Putamen (tissue), 1 donor: ENCODE measurements around the gene ZBED6.

Source experiments
- DNase-seq: peaks from one replicate; pipeline ENCODE4 v3.0.0-alpha.2; 2016; ENCODE audit warnings: low spot score

ZBED6 gene

GRCh38 chr1:203840208-203840808 lies 44.9 kb downstream of the ZBED6 start:
- DNase-seq, result no peak

- DNase-seq, result no peak
Measured at GRCh38 chr1:203842559-203842876, 47.1 kb downstream of the ZBED6 start.

GRCh38 chr1:203843435-203843834 lies 48.0 kb downstream of the ZBED6 start:
- DNase-seq, result no peak
